BE2C (cell line): ENCODE measurements around the gene RBPJL.

Experiments
- DNase-seq: peaks from one replicate; pipeline ENCODE4 v3.0.0-alpha.2; 2020
- H3K27me3 ChIP-seq: fragments of 250-450 bp; sonication (Bioruptor Pico); 2 replicates; pipeline ENCODE4 v1.5.1; 2020; ENCODE audit warnings: mild to moderate bottlenecking
- H3K36me3 ChIP-seq: fragments of 250-450 bp; sonication (Bioruptor Pico); 2 replicates; pipeline ENCODE4 v1.5.1; 2020; ENCODE audit warnings: mild to moderate bottlenecking
- H3K4me1 ChIP-seq: fragments of 250-450 bp; sonication (Bioruptor Pico); 2 replicates; pipeline ENCODE4 v1.5.1; 2020
- H3K4me3 ChIP-seq: 2 replicates; pipeline ENCODE4 v1.5.1; 2011; ENCODE audit warnings: low read depth, low read length
- H3K9me3 ChIP-seq: fragments of 250-450 bp; sonication (Bioruptor Pico); 2 replicates; pipeline ENCODE4 v1.5.1; 2020
- CTCF ChIP-seq: IDR thresholded peaks from 2 replicates; pipeline ENCODE4 v1.5.1; 2012; ENCODE audit warnings: mild to moderate bottlenecking, low read depth, low read length

Gene RBPJL

DNA sequence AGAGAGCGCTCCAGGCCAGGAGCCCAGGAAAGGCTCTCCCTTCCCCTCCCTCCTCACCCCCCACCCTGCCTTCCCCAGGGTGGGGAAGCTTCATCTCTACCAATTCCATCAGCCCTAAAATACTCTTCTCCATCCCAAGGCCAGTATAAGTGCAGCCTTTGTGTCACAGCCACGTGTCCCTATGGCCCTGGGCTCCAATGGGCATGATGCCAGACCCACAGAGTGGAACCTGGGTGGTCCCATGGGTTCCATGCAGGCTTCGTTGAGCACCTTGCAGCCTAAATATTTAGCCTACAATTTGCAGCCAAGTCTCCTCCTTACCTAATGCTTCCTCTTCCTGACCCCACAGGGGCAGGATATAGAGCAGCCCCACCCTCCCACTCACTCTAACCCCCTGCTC, 2.4 kb downstream of the RBPJL start:
- Histone ChIP-seq H3K36me3 (no peaks in the 10 kb centered on the region), H3K27me3 (peaks cover 6% of the 10 kb centered on the region; the same call in 1 of the 2 replicates), H3K4me1 (no peaks in the 10 kb centered on the region), H3K9me3 (no peaks in the 10 kb centered on the region), H3K4me3 (no peak overlapping the region)
- DNase-seq: no peak
- TF ChIP-seq CTCF: no peak

DNA sequence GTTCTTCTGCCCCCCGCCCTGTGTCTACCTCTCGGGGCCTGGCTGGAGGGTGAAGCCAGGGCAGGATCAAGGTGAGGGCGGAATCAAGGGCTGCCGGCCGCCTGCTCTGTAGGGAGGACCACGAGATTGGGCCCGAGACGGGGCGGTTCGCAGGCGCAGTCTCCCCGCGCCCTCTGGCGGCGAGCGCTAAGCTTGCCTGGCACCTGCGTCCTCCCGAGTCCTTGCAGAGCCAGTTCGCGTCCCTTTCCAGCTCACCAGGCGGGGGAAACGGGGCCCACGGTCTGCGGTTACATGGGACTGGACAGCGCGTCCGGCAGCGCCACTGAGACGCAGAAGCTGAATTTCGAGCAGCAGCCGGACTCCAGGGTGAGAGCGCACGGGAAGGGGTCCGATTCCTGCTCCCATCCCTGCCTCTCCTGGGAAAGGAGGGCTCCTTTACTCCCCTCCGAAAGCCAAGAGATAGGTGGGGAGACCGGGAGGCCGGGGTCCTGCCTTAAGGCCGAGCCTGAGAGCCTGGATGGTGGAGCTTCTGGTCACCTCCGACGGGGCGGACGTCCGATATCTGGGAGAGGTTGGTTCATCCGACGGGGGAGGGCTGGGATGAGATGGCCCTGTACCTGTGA, 5.1 kb downstream of the RBPJL start:
- H3K9me3 ChIP-seq: no peaks in the 10 kb centered on the region
- H3K36me3 ChIP-seq: no peaks in the 10 kb centered on the region
- H3K4me1 ChIP-seq: no peaks in the 10 kb centered on the region
- no peak overlapping the region for H3K4me3 ChIP-seq
- DNase-seq: peak; percentile 78
- peaks cover 30% of the 10 kb centered on the region for H3K27me3 ChIP-seq
- peak; percentile 81 for TF ChIP-seq CTCF

- no peaks in the 10 kb centered on the region for H3K4me1 ChIP-seq
- H3K36me3 ChIP-seq: no peaks in the 10 kb centered on the region
- H3K9me3 ChIP-seq: no peaks in the 10 kb centered on the region
- TF ChIP-seq CTCF: no peak
- DNase-seq: no peak
- H3K4me3 ChIP-seq: no peak overlapping the region
- peaks cover 35% of the 10 kb centered on the region for H3K27me3 ChIP-seq
Measured at GRCh38 chr20:45312241-45312640, 5.6 kb downstream of the RBPJL start.

DNA sequence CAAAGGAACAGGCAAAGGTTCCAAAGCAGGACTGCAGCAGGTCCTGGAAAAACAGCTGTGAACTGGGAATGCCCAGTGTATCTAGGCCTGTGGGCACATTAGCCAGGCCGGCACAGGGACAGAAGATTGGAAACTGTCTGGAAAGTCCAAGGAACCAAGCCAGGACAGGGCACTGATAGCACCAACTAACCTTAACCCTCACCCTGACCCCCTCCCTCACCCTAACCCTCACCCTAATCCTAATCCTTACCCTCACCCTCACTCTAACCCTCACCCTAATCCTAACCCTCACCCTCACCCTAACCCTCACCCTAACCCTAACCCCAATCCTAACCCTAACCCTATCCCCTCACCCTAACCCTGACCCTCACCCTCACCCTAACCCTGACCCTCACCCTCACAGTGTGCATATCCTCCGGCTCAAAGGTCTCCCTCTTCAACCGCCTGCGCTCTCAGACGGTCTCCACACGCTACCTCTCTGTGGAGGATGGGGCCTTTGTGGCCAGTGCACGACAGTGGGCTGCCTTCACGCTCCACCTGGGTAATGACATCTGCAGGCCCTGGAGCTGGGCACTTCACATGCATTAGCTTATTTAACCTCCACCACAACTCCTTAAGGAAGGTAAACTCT, 6.5 kb downstream of the RBPJL start:
- no peak for DNase-seq
- Histone ChIP-seq H3K4me3 (no peak overlapping the region), H3K27me3 (peaks cover 43% of the 10 kb centered on the region), H3K4me1 (no peaks in the 10 kb centered on the region), H3K9me3 (no peaks in the 10 kb centered on the region), H3K36me3 (no peaks in the 10 kb centered on the region)
- no peak for TF ChIP-seq CTCF

DNA sequence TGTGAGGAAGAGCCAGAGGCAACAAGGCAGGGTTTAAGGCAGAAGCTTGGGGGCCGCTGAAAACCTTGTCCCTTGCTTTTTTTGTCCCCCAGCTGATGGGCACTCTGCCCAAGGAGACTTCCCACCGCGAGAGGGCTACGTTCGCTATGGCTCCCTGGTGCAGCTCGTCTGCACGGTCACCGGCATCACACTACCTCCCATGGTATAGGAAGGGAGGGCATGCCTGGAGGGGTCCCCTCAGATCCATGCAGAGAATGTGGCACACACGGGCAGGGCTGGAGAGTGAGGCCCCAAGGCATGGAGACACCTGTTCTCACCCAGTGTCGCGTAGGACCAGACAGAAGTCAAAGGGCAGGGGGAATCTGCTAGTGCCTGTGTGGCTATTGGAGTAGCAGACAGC, 7.3 kb downstream of the RBPJL start:
- Histone ChIP-seq H3K27me3 (peaks cover 51% of the 10 kb centered on the region), H3K4me1 (no peaks in the 10 kb centered on the region), H3K9me3 (no peaks in the 10 kb centered on the region), H3K4me3 (no peak overlapping the region), H3K36me3 (no peaks in the 10 kb centered on the region)
- no peak for DNase-seq
- TF ChIP-seq CTCF: no peak

DNA sequence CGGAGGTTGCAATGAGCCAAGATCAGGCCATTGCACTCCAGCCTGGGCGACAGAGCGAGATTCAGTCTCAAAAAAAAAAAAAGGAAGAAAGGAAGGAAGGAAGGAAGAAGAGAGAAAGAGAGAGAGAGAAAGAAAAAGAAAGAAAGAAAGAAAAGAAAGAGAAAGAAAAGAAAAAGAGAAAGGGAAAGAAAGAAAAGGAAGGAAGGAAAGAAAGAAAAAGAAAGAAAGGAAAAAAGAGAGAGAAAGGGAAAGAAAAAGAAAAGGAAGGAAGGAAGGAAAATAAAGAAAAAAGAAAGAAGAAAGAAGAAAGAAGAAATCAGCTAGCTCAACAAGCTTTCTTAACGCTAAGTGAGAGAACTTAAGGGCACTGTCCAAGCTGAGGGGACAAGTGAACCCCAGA, 9.0 kb downstream of the RBPJL start:
- no peak for DNase-seq

More for the DNA sequence above, 9.0 kb downstream of the RBPJL start:
- no peak for TF ChIP-seq CTCF
- Histone ChIP-seq H3K4me3 (no peak overlapping the region), H3K9me3 (no peaks in the 10 kb centered on the region), H3K27me3 (peaks cover 51% of the 10 kb centered on the region), H3K4me1 (no peaks in the 10 kb centered on the region), H3K36me3 (no peaks in the 10 kb centered on the region)
